GM12801 (cell line): Measurements from ENCODE around the gene MAGEA9B.
"Not testable (repeated sequence)": the region's sequence is repeated elsewhere in the genome, so short reads cannot be mapped to it uniquely, and the experiment has no call there.

Experiments
- TF ChIP-seq, protein P1 (sequence below): IDR thresholded peaks from one replicate; pipeline ENCODE4 v1.5.1; 2011; ENCODE audit warnings: control low read depth; ENCODE audit not compliant: insufficient read length; ENCODE audit errors: extremely low read depth

The MAGEA9B gene

DNA sequence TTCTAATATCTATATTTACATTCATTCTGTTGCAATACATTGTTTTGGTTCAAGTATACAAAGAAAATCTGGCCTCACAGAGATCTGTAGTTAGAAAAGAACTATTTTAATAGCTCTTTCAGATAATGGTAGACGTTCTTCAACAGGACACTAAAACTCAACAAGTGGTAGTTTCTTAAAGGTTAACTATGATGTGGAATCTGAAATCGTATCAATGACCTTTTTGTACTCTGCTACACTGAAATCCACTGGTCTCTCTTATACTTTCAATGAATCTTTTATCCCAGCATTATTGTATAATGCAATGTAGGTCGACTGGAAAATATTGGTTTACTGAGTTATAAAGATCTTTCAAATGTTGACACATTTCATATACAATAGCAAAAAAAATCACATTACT lies 31.6 kb upstream of the MAGEA9B start:
- TF ChIP-seq, protein P1, sequence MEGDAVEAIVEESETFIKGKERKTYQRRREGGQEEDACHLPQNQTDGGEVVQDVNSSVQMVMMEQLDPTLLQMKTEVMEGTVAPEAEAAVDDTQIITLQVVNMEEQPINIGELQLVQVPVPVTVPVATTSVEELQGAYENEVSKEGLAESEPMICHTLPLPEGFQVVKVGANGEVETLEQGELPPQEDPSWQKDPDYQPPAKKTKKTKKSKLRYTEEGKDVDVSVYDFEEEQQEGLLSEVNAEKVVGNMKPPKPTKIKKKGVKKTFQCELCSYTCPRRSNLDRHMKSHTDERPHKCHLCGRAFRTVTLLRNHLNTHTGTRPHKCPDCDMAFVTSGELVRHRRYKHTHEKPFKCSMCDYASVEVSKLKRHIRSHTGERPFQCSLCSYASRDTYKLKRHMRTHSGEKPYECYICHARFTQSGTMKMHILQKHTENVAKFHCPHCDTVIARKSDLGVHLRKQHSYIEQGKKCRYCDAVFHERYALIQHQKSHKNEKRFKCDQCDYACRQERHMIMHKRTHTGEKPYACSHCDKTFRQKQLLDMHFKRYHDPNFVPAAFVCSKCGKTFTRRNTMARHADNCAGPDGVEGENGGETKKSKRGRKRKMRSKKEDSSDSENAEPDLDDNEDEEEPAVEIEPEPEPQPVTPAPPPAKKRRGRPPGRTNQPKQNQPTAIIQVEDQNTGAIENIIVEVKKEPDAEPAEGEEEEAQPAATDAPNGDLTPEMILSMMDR: no peak

- TF ChIP-seq, protein P1: no peak
Observed at GRCh38 chrX:149611623-149612175, 24.4 kb upstream of the MAGEA9B start.

DNA sequence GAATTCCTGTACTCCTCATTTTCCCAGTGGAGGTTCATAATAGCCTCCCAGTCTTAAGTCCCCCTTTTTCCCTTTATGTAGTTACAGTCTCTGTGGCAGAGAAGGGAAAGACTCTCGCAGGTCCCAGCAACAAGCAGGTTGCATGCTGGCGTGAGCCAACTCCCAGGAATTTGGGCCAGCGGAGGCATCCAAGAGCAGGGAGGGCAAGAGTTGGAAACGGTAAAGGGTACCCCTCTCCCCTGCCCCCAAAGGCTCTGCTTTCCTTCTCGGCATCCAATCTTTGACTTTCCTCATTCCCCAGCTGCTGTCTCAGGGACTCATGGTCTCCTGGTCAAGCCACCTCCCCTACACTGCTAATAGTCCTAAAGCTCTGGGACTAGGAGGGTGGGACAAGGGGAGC lies 23.3 kb upstream of the MAGEA9B start:
- TF ChIP-seq, protein P1: no peak

DNA sequence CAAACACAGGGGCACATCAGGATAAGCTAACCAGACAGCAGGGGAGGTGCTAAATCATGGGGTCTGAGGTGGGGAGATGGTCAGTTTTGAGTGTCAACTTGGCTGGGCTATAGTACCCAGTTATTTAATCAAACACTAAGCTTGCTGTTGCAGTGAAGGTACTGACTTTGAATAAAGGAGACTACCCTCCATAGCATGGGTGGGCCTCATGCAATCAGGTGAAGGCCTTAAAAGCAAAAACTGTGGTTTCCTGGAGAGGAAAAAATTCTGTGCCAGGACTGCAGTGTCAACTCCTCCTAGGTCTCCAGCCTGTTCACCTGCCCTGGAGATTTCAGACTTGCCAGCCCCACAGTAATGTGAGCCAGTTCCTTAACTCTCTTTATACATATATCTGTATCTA lies 20.4 kb upstream of the MAGEA9B start:
- TF ChIP-seq, protein P1: no peak

DNA sequence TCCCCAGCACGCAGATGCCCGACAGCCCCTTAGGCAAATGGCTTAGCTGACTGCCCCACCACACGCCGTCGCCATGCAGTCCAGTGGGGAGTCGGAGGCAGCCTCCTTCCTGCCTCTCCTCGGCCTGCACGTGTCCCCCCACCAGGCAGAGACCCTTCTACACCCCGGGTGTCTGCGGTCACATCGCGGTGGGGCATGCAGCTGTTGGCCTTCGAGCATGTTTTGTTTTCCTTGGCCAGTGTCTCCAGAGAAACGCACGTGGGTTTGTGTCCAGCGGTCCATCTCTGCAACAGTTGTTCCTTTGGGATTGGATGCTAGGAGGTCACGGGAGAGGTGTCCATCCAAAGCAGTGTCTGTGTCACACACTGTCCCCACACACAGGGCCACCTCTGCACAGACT lies 8.0 kb upstream of the MAGEA9B start, which contains the start of gene HSFX2:
Gene HSFX2 (minus strand): TSS at position 101 of the 400 bp plus-strand sequence. CDS start 614 bp downstream, outside the sequence.
- TF ChIP-seq, protein P1: not testable (repeated sequence)

DNA sequence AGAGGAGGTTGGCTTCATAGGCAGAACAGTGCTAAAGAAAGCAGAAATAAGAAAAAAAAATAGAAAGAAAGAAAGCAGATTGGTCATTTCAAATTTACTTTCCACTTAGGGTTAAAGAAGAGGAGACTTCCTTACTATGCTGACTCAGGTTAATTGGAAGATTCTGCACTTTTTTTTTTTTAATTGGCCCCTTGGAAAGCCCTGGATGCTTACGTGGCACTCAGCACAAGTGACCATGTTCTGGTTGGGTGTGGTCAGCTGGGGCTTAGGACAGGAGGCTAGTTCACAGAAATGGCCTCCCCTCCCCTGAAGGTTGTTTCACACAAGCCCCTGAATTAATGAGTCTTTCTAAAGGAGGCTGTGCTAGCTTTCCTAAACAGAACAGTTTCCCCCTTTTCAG lies 14.5 kb downstream of the MAGEA9B start:
- TF ChIP-seq, protein P1: no peak

GRCh38 chrX:149571770-149572169 lies 15.5 kb downstream of the MAGEA9B start:
- TF ChIP-seq, protein P1: no peak
